Stimulated activated CD4-positive, alpha-beta T cell treated with anti-CD3 and anti-CD28 coated beads, Interleukin-2, amount 100 ng/mL, for 48 hours (primary cell): ENCODE results near the gene UBAP2.

Experiments used
- DNase-seq, 2 donors: peaks; one replicate each; pipeline ENCODE4 v3.0.0-alpha.2; 2020

UBAP2 gene, protein sequence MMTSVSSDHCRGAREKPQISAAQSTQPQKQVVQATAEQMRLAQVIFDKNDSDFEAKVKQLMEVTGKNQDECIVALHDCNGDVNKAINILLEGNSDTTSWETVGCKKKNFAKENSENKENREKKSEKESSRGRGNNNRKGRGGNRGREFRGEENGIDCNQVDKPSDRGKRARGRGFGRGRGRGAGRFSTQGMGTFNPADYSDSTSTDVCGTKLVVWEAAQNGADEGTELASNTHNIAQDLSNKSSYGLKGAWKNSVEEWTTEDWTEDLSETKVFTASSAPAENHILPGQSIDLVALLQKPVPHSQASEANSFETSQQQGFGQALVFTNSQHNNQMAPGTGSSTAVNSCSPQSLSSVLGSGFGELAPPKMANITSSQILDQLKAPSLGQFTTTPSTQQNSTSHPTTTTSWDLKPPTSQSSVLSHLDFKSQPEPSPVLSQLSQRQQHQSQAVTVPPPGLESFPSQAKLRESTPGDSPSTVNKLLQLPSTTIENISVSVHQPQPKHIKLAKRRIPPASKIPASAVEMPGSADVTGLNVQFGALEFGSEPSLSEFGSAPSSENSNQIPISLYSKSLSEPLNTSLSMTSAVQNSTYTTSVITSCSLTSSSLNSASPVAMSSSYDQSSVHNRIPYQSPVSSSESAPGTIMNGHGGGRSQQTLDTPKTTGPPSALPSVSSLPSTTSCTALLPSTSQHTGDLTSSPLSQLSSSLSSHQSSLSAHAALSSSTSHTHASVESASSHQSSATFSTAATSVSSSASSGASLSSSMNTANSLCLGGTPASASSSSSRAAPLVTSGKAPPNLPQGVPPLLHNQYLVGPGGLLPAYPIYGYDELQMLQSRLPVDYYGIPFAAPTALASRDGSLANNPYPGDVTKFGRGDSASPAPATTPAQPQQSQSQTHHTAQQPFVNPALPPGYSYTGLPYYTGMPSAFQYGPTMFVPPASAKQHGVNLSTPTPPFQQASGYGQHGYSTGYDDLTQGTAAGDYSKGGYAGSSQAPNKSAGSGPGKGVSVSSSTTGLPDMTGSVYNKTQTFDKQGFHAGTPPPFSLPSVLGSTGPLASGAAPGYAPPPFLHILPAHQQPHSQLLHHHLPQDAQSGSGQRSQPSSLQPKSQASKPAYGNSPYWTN

GRCh38 chr9:34048727-34049629 is at the start of gene UBAP2:
TSS of gene UBAP2 (minus strand) at chr9:34048887. CDS start at chr9:34017148, 31,739 bp downstream.
- peak; percentile 96 for DNase-seq

- DNase-seq: no peak
Observed at GRCh38 chr9:34098307-34098706, 49.6 kb upstream of the UBAP2 start.

GRCh38 chr9:34097865-34098264 is 49.2 kb upstream of the UBAP2 start:
- DNase-seq: no peak

- DNase-seq: no peak
Observed at GRCh38 chr9:34096751-34097150, 48.1 kb upstream of the UBAP2 start.

- no peak for DNase-seq
Observed at GRCh38 chr9:34093578-34093977, 44.9 kb upstream of the UBAP2 start.

DNA sequence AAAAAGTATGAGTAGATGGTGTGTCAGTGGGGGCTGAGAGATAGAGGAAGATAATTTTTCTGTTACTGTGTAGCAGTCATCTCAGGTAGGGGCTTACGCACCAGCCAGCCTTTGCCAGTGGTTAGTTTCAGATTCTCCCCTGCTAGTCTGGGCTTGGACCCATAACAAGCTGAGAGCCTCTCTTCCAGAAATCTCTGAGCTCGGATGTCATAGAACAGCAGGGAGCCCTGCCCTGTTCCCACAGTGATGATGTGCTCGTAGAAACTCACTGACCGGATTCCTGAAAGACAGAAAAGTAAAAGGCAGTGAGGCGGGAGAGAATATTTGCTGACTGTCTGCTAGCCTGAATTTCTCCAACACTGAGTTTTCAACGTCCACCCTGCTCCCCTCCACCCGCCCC is 40.6 kb upstream of the UBAP2 start:
- no peak for DNase-seq

DNA sequence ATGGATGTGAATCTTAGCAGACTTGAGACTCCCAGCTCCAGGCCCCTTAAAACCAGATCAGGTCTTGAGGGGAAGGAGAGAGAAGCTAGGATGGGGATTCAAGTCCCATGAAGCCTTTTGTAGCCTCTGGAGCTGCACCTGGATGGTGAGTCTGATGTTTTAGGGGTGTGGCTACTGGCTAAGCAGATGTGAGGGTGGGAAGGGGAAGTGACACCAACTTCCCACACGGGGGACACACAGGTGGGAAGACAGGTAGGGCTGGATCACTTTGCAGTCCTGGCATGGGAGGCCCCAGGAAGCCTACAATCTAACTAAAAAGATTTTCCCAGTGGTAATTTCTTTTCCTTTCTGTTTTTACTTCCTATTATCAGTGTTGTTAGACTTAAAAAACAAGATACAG is 38.7 kb upstream of the UBAP2 start:
- no peak for DNase-seq

DNA sequence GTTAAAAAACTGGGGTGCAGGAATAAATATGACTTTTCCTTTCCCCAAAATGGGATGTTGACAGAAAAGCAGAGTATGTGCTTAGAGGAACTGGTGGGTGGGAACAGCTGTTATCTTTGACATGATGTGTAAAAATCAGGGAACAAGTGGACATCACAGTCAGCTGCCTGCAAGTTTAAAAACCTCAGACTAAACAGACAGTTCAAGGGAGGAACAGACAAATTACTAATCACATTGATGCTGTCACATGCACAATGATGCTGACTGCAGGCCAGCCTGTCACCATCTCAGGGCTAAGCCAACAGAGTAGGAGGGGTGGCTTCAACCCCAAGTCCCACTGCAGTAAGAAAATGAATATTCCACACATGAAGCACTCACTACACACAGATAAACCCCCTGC is 38.2 kb upstream of the UBAP2 start:
- DNase-seq: no peak

GRCh38 chr9:34085581-34086500 is 37.2 kb upstream of the UBAP2 start:
- DNase-seq: no peak

DNA sequence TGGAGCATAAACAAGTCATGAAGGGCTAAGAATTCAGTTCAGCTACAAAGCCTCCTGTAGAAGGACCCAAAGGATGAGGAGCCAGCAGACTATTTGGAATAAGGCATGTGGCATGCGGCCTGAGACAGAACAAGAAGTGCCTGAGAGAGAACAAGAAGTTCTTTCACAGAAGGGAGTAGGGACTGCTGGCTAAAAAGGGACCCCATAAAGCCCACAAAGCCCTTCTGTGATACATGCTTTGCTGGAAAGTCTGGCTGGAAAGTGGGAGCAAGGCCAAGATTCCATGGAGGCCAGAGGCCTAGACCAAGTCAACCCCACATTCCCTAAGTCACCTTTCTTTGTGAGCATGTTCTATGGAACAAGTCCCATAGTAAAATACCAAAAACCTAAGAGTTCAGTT is 35.9 kb upstream of the UBAP2 start:
- DNase-seq: no peak

GRCh38 chr9:34079181-34079580 is 30.5 kb upstream of the UBAP2 start:
- DNase-seq: no peak

DNA sequence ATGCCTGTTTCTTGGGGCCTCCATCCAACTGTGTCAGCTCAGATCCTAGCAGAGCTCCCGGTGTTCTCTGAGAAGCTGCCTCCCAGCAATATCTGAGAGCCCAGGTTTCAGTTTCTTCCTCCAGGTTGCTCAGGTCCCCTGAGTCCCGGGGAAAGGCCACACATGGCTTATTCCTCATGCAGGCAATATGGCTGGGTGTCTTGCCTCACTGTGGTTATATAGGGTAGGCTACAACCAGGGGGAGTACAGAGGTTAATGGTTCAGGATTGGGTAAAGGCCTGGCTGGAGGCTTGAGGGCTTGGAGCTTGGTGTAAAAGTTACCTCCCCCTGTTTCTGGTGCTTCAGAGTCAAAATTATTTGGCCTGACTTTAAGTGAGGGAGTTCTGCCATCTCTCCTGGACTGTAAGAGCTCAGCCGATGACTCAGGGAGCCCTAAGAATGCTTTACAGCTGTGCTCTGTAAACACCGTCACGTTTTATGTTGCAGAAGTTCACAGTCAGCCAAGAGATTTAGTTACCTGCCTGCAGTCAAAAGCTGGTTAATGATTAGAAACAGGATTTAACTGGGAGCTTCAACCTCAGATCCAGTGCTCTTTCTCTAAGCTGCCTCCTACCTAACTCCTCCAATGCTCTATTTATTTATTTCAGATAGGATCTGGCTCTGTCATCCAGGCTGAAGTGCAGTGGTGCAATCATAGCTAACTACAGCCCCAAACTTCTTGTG is 24.3 kb upstream of the UBAP2 start:
- DNase-seq: no peak

- DNase-seq: no peak
Observed at GRCh38 chr9:34072410-34072809, 23.7 kb upstream of the UBAP2 start.

- no peak for DNase-seq
Observed at GRCh38 chr9:34070606-34071324, 22.1 kb upstream of the UBAP2 start.

- DNase-seq: no peak
Observed at GRCh38 chr9:34069831-34070230, 21.1 kb upstream of the UBAP2 start.

DNA sequence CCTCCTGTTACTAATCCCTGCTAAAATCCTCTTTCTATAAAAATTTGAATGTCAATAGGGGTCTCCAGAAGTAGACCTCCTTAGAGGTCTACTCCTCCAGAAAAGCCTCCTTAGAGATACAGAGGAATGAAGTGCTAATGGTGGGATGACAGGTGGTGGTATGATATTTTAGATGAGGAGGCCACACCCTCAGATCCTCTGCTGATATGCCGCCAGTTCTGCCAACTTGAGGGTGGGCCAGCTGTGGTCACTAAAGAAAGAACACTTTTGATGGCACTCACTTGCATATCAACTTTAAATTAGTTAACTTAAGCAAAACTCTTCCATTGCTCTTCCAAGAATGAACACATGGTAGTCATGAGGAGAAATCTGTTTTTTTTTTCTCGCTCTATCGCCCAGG is 16.9 kb upstream of the UBAP2 start:
- DNase-seq: no peak

DNA sequence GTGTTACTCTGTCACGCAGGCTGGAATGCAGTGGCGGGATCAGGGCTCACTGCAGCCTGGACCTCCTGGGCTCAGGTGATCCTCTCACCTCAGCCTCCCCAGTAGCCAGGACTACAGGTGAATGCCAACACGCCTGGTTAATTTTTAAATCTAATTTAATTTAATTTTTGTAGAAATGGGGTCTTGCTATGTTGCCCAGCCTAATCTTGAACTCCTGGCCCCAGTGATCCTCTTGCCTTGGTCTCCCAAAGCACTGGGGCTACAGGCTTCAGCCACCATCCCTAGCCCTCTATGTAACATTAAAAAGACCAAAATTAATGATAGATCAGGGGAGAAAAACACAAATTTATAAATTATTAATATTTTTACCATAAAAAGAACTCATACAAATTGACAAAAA is 11.3 kb upstream of the UBAP2 start:
- DNase-seq: no peak

DNA sequence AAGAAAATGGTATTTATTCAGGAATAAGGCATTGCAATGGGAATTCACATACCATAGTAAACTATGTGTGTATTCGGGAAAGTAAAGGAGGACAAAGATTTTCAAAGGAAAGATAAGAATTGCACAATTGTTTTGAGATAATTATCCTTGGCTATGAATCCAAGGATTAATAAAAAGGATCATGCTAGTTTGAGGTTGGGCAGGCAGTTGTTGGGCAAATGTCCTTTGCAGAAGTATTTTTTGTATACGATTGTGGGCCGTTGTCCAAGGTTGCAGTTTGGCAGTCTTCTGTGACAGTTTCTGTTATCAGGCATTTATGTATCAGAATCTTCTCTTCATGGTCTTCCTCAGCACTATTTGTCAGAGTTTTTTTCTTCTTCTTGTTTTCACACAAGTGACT is 10.6 kb upstream of the UBAP2 start:
- DNase-seq: no peak

DNA sequence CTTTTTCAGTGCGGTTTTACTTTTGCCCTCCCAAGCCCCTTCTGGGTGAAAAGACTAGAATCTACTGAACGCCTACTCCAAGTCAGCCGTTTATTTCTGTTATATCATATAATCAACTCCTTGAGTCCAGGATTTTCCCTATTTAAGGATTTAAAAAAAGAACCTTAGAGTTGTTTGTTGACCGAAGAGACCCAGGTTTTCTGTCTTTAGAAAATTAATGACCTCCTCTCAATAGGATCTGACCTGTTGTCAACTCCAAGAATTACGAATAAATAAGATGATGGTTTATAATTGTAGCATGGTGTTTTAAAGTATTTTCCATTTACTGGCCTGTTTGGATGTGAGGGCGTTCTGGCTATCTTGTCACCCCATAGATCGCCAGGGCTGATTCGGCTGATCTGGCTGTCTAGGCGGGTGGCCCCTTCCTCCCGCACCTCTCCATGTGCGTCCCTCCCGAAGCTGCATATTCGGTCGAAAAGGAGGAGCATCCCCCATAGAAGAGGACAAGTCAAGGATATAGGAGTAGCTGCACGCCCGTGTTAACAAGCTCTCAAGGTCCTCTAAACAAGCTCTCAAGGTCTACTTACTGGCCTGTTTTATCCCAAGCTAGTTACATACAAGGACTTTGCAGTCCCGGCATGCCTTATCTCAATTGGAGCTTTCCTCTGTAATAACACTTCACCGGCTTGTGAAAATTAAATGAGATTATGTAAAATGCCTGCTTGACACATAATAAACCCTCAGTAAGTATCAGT is 1.1 kb upstream of the UBAP2 start:
- DNase-seq: peak; percentile 5 to 6
